Progenitor cell of endocrine pancreas (in vitro differentiated cells): ENCODE measurements around the gene EN2. TPM values are rescaled to one million over a fixed set of nuclear protein-coding genes. Genes with fewer than 3 reads are reported as not detected.

Experiments used
- DNase-seq: peaks from one replicate; pipeline ENCODE4 v3.0.0; 2021; ENCODE audit warnings: low spot score; ENCODE audit not compliant: unreplicated experiment
- H3K27ac Mint-ChIP-seq: 2 replicates; pipeline ENCODE4 v1.8.0; 2021; ENCODE audit warnings: mild to moderate bottlenecking, moderate library complexity, mixed read lengths
- H3K27me3 Mint-ChIP-seq: 2 replicates; pipeline ENCODE4 v1.8.0; 2021; ENCODE audit warnings: mixed read lengths
- H3K36me3 Mint-ChIP-seq: 2 replicates; pipeline ENCODE4 v1.8.0; 2022; ENCODE audit warnings: mixed read lengths; ENCODE audit not compliant: insufficient read depth
- H3K4me1 Mint-ChIP-seq: 2 replicates; pipeline ENCODE4 v1.8.0; 2021; ENCODE audit warnings: low read depth, mixed read lengths
- H3K4me3 Mint-ChIP-seq: 2 replicates; pipeline ENCODE4 v1.8.0; 2021; ENCODE audit warnings: low read depth, mild to moderate bottlenecking, moderate library complexity, mixed read lengths
- H3K9me3 Mint-ChIP-seq: 2 replicates; pipeline ENCODE4 v1.8.0; 2021; ENCODE audit warnings: low read depth, mixed read lengths
- CTCF ChIP-seq: fragments of 200-600 bp; sonication (generic); IDR thresholded peaks from one replicate; pipeline ENCODE4 v1.5.0; 2021; ENCODE audit warnings: antibody characterized with exemption, mild to moderate bottlenecking; ENCODE audit not compliant: unreplicated experiment
- total RNA-seq: library from RNA; stranded (reverse); gene quantifications from 2 replicates; pipeline ENCODE4 v1.2.1, GENCODE V29; 2021

The EN2 gene
- total RNA-seq, 1 donor from 2014 or later: not detected

GRCh38 chr7:155470686-155471638 is 13.0 kb downstream of the EN2 start:
- no peak for DNase-seq
- no peak overlapping the region for H3K4me3 Mint-ChIP-seq
- peaks cover 92% of the 10 kb centered on the region for H3K27me3 Mint-ChIP-seq

GRCh38 chr7:155471718-155472117 is 13.8 kb downstream of the EN2 start:
- TF ChIP-seq CTCF: no peak
- peaks cover 94% of the 10 kb centered on the region for H3K27me3 Mint-ChIP-seq
- no peaks in the 10 kb centered on the region for H3K9me3 Mint-ChIP-seq
- no peak overlapping the region for H3K4me3 Mint-ChIP-seq
- peaks cover under 1% of the 10 kb centered on the region for H3K4me1 Mint-ChIP-seq
- DNase-seq: no peak
- no peak overlapping the region for H3K27ac Mint-ChIP-seq
- no peaks in the 10 kb centered on the region for H3K36me3 Mint-ChIP-seq

More at GRCh38 chr7:155470686-155471638, 13.0 kb downstream of the EN2 start:
- H3K27ac Mint-ChIP-seq: no peak overlapping the region
- no peaks in the 10 kb centered on the region for H3K9me3 Mint-ChIP-seq
- TF ChIP-seq CTCF: no peak
- no peaks in the 10 kb centered on the region for H3K36me3 Mint-ChIP-seq
- H3K4me1 Mint-ChIP-seq: peaks cover 1% of the 10 kb centered on the region

GRCh38 chr7:155477476-155477875 is 19.5 kb downstream of the EN2 start:
- Mint-ChIP-seq H3K36me3 (no peaks in the 10 kb centered on the region), H3K9me3 (no peaks in the 10 kb centered on the region), H3K4me1 (no peaks in the 10 kb centered on the region), H3K27me3 (peaks cover 88% of the 10 kb centered on the region), H3K27ac (no peak overlapping the region), H3K4me3 (no peak overlapping the region)
- TF ChIP-seq CTCF: no peak
- no peak for DNase-seq

GRCh38 chr7:155481764-155482163 is 23.8 kb downstream of the EN2 start:
- peaks cover 4% of the 10 kb centered on the region for H3K4me1 Mint-ChIP-seq
- H3K9me3 Mint-ChIP-seq: no peaks in the 10 kb centered on the region
- no peak for TF ChIP-seq CTCF
- DNase-seq: no peak
- H3K36me3 Mint-ChIP-seq: no peaks in the 10 kb centered on the region
- no peak overlapping the region for H3K4me3 Mint-ChIP-seq
- no peak overlapping the region for H3K27ac Mint-ChIP-seq
- H3K27me3 Mint-ChIP-seq: peaks cover 75% of the 10 kb centered on the region

GRCh38 chr7:155482511-155483183 is 24.7 kb downstream of the EN2 start:
- Mint-ChIP-seq H3K27me3 (peaks cover 77% of the 10 kb centered on the region), H3K4me3 (no peak overlapping the region), H3K36me3 (no peaks in the 10 kb centered on the region), H3K4me1 (peaks cover 4% of the 10 kb centered on the region), H3K27ac (no peak overlapping the region), H3K9me3 (no peaks in the 10 kb centered on the region)
- TF ChIP-seq CTCF: no peak
- DNase-seq: no peak
